CD4-positive, CD25-positive, alpha-beta regulatory T cell (primary cell): ENCODE data around the gene OR1B1. TPM values are rescaled to one million over a fixed set of nuclear protein-coding genes. Genes with fewer than 3 reads are reported as not detected.
A peak's percentile ranks its signal among the peaks of the same experiment; 100 is the strongest.
"Not testable (repeated sequence)": the region's sequence is repeated elsewhere in the genome, so short reads cannot be mapped to it uniquely, and the experiment has no call there.

ENCODE experiments used
- ATAC-seq, 2 donors: fragments of 150-1000 bp; cut with Tn5 transposase; one replicate each; pipeline ENCODE4 v1.10.0; 2021; ENCODE audit warnings: low read depth in 2 of 2, moderate number of reproducible peaks in 2 of 2, moderate library complexity in 1 of 2
- DNase-seq, 3 donors: peaks; one replicate each; pipeline versions ENCODE4 v3.0.0 to v3.0.0-alpha.2; 2012 to 2022; ENCODE audit warnings: mixed read lengths in 1 of 3
- H3K27ac ChIP-seq: one replicate; pipeline ENCODE4 v1.7.0; 2013; ENCODE audit warnings: mild to moderate bottlenecking, low read length; ENCODE audit not compliant: insufficient read depth, poor library complexity, severe bottlenecking
- H3K27me3 ChIP-seq: one replicate; pipeline ENCODE4 v1.7.0; 2013; ENCODE audit warnings: low read length; ENCODE audit not compliant: control insufficient read depth, insufficient read depth
- H3K36me3 ChIP-seq: one replicate; pipeline ENCODE4 v1.7.0; 2013; ENCODE audit warnings: mild to moderate bottlenecking, low read length, moderate library complexity; ENCODE audit not compliant: control insufficient read depth, insufficient read depth
- H3K4me1 ChIP-seq: 2 replicates; pipeline ENCODE4 v1.7.0; 2013; ENCODE audit warnings: mild to moderate bottlenecking, low read length; ENCODE audit not compliant: insufficient read depth, control insufficient read depth, poor library complexity, severe bottlenecking
- H3K4me3 ChIP-seq: one replicate; pipeline ENCODE4 v1.7.0; 2013; ENCODE audit warnings: low read depth, mild to moderate bottlenecking, low read length, moderate library complexity
- H3K9me3 ChIP-seq, 2 experiments: 1 replicate in 1 of 2; 2 replicates in 1 of 2; pipeline ENCODE4 v1.7.0; 2013; ENCODE audit warnings: low read length in 2 of 2, mild to moderate bottlenecking in 1 of 2, moderate library complexity in 1 of 2; ENCODE audit not compliant: control insufficient read depth in 2 of 2
- H3K27ac Mint-ChIP-seq, 3 donors: one replicate each; pipeline ENCODE4 v1.8.0; 2020 to 2022; ENCODE audit warnings: mild to moderate bottlenecking in 3 of 3, mixed read lengths in 3 of 3, moderate library complexity in 2 of 3
- H3K27me3 Mint-ChIP-seq: one replicate; pipeline ENCODE4 v1.8.0; 2022; ENCODE audit warnings: mild to moderate bottlenecking, mixed read lengths
- H3K36me3 Mint-ChIP-seq: one replicate; pipeline ENCODE4 v1.8.0; 2020; ENCODE audit warnings: mixed read lengths
- H3K4me1 Mint-ChIP-seq, 4 donors: one replicate each; pipeline ENCODE4 v1.8.0; 2020 to 2022; ENCODE audit warnings: mixed read lengths in 4 of 4, mild to moderate bottlenecking in 1 of 4
- H3K4me3 Mint-ChIP-seq, 4 donors: one replicate each; pipeline ENCODE4 v1.8.0; 2020 to 2022; ENCODE audit warnings: mild to moderate bottlenecking in 4 of 4, mixed read lengths in 4 of 4, moderate library complexity in 3 of 4
- H3K9me3 Mint-ChIP-seq, 7 donors: one replicate each; pipeline ENCODE4 v1.8.0; 2020 to 2022; ENCODE audit warnings: mixed read lengths in 7 of 7, mild to moderate bottlenecking in 3 of 7, moderate library complexity in 2 of 7
- polyA plus RNA-seq, 4 donors: library from polyadenylated mRNA; unstranded; fragments of 300-500 nt; fragmentation: Illumina TruSeq; gene quantifications; one replicate each; pipeline ENCODE4 v1.2.3, GENCODE V29; 2021
- total RNA-seq: library from RNA; stranded (reverse); gene quantifications from one replicate; pipeline ENCODE4 v1.2.3, GENCODE V29; 2022

OR1B1 gene
- total and polyA plus RNA-seq, 5 donors from 2014 or later: not detected

DNA sequence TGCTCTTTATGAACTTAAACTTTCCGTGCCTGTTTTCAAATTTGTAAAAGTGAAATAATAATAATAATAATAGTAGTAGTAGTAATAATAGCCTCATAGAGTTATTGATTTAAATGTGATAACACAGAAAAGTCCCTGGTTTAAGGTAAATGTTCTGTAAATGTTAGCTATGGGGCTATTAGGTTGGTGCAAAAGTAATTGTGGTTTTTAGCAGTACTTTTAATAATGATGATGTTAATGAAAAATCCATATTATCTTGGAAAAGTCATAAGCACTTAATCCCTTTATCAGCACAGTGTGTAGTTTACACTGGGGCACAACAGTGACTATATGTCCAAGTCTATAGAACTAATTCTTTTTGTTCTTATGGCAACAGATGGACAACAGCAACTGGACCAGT, 43.1 kb downstream of the OR1B1 start, which contains the start of gene OR1Q1:
Gene OR1Q1 (plus strand): TSS at position 377 of the 400 bp plus-strand sequence. CDS start 0 bp downstream, at position 377.
- Mint-ChIP-seq H3K27ac (peak within 1 kb of the TSS in 1 of 3 donors; percentile 77), H3K9me3 (peaks cover 0 to 4% (median 0%) of the 10 kb centered on the region in 7 donors), H3K36me3 (no peaks in the 10 kb centered on the region), H3K4me1 (no peaks in the 10 kb centered on the region), H3K27me3 (peaks cover 9% of the 10 kb centered on the region), H3K4me3 (no peak within 1 kb of the TSS)
- DNase-seq: no peak
- Histone ChIP-seq H3K36me3 (no peaks in the 10 kb centered on the region), H3K27ac (no peak within 1 kb of the TSS), H3K9me3 (no peaks in the 10 kb centered on the region), H3K4me1 (no peaks in the 10 kb centered on the region), H3K27me3 (peaks cover 2% of the 10 kb centered on the region), H3K4me3 (no peak within 1 kb of the TSS)
- ATAC-seq: no peak

GRCh38 chr9:122609804-122610203, 47.6 kb downstream of the OR1B1 start:
- Histone ChIP-seq H3K27ac (no peak overlapping the region), H3K36me3 (no peaks in the 10 kb centered on the region), H3K4me3 (no peak overlapping the region), H3K9me3 (no peaks in the 10 kb centered on the region), H3K4me1 (no peaks in the 10 kb centered on the region), H3K27me3 (peaks cover 2% of the 10 kb centered on the region)
- Mint-ChIP-seq H3K4me1 (no peaks in the 10 kb centered on the region), H3K36me3 (no peaks in the 10 kb centered on the region), H3K27ac (no peak overlapping the region), H3K4me3 (no peak overlapping the region), H3K9me3 (peaks cover 0 to 2% (median 0%) of the 10 kb centered on the region in 7 donors), H3K27me3 (peaks cover 9% of the 10 kb centered on the region)
- DNase-seq: no peak
- no peak for ATAC-seq

DNA sequence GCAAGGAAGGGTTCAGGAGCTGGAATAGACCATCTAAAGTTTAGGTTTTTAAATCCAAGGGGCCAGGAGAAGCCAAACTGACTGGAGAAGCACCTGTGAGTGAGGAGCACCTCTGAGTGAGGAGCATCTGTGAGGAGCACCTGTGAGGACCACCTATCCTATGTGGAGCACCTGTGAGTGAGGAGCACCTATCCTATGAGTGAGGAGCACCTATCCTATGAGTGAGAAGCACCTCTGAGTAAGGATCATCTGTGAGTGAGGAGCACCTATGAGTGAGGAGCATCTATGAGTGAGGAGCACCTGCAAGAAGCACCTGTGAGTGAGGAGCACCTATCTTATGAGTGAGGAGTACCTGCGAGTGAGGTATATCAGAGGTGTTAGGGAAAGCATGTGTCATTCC, 50.8 kb downstream of the OR1B1 start:
- Mint-ChIP-seq H3K27me3 (peaks cover 9% of the 10 kb centered on the region), H3K9me3 (peaks cover 0 to 9% (median 3%) of the 10 kb centered on the region in 7 donors), H3K27ac (no peak overlapping the region), H3K4me1 (no peaks in the 10 kb centered on the region), H3K36me3 (no peaks in the 10 kb centered on the region), H3K4me3 (no peak overlapping the region)
- ATAC-seq (no peak), DNase-seq (no peak)
- Histone ChIP-seq H3K4me3 (no peak overlapping the region), H3K36me3 (no peaks in the 10 kb centered on the region), H3K27ac (no peak overlapping the region), H3K27me3 (peaks cover 3% of the 10 kb centered on the region), H3K9me3 (peaks cover 4% of the 10 kb centered on the region in 2 experiments), H3K4me1 (no peaks in the 10 kb centered on the region)

GRCh38 chr9:122605691-122606090, 51.7 kb downstream of the OR1B1 start:
- Histone ChIP-seq H3K9me3 (peaks cover 4% of the 10 kb centered on the region in 2 experiments), H3K4me3 (no peak overlapping the region), H3K36me3 (no peaks in the 10 kb centered on the region), H3K27me3 (peaks cover 3% of the 10 kb centered on the region), H3K4me1 (no peaks in the 10 kb centered on the region), H3K27ac (no peak overlapping the region)
- Mint-ChIP-seq H3K36me3 (no peaks in the 10 kb centered on the region), H3K4me3 (no peak overlapping the region), H3K9me3 (peaks cover 0 to 9% (median 4%) of the 10 kb centered on the region in 7 donors), H3K4me1 (no peaks in the 10 kb centered on the region), H3K27me3 (peaks cover 4% of the 10 kb centered on the region), H3K27ac (no peak overlapping the region)
- DNase-seq (no peak), ATAC-seq (no peak)

DNA sequence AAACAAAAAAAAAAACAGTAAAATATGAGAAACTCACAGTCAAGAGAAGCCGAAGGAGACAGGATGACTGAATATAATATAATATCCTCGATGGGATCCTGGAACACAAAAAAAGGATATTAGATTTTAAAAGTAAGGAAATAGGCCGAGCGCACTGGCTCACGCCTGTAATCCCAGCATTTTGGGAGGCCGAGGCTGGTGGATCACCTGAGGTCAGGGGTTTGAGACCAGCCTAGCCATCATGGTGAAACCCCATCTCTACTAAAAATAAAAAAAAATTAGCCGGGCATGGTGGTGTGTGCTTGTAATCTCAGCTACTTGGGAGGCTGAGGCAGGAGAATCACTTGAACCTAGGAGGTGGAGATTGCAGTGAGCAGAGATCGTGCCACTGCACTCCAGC, 74.1 kb downstream of the OR1B1 start, which contains the start of gene OR1L8:
Gene OR1L8 (minus strand): TSS at position 101 of the 400 bp plus-strand sequence. CDS start 14,907 bp downstream, outside the sequence.
- H3K4me1 Mint-ChIP-seq, H3K27ac Mint-ChIP-seq, H3K4me1 ChIP-seq, H3K27ac ChIP-seq, H3K36me3 ChIP-seq, H3K9me3 ChIP-seq, ATAC-seq, DNase-seq, H3K27me3 ChIP-seq, H3K9me3 Mint-ChIP-seq, H3K4me3 ChIP-seq, H3K36me3 Mint-ChIP-seq: not testable (repeated sequence)
- Mint-ChIP-seq H3K4me3 (peak within 1 kb of the TSS in 1 of 4 donors; percentile 51), H3K27me3 (peaks cover 15% of the 10 kb centered on the region)

- Mint-ChIP-seq H3K4me1 (no peaks in the 10 kb centered on the region), H3K27ac (no peak overlapping the region), H3K36me3 (no peaks in the 10 kb centered on the region)
These were observed 77.1 kb downstream of the OR1B1 start for GRCh38 chr9:122580360-122580759.

DNA sequence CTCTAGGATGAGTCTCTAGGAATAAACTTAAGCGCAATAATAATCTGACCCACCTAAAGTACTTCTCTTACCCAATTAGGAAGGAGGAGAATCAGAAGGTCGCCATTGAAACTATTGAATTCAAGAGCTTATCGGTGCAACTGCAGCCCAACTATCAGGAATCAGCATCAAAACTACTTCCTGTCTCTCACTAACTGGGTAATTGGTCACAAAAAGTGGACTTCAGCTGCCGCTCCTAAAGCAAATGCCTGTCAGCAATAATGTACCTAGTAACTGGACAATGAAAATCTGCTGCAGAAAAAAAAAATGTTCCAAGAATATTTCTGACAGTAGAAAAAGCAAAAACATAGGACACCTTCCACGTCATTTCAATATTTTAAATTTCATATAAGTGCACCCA, 77.6 kb downstream of the OR1B1 start:
- no peak overlapping the region for H3K27ac ChIP-seq
- Mint-ChIP-seq H3K27me3 (peaks cover 6% of the 10 kb centered on the region), H3K36me3 (no peaks in the 10 kb centered on the region), H3K4me1 (no peaks in the 10 kb centered on the region), H3K4me3 (no peak overlapping the region), H3K27ac (no peak overlapping the region), H3K9me3 (peaks cover 0 to 5% (median 0%) of the 10 kb centered on the region in 7 donors)
- ATAC-seq (no peak), DNase-seq (no peak)
- no peaks in the 10 kb centered on the region for H3K36me3 ChIP-seq
- H3K27me3 ChIP-seq: no peaks in the 10 kb centered on the region
- no peaks in the 10 kb centered on the region for H3K4me1 ChIP-seq
- no peak overlapping the region for H3K4me3 ChIP-seq
- H3K9me3 ChIP-seq: no peaks in the 10 kb centered on the region

More at GRCh38 chr9:122580360-122580759, 77.1 kb downstream of the OR1B1 start:
- H3K27me3 Mint-ChIP-seq: peaks cover 11% of the 10 kb centered on the region
- DNase-seq: no peak
- Histone ChIP-seq H3K9me3 (no peaks in the 10 kb centered on the region), H3K27me3 (no peaks in the 10 kb centered on the region), H3K36me3 (no peaks in the 10 kb centered on the region), H3K4me3 (no peak overlapping the region), H3K4me1 (no peaks in the 10 kb centered on the region), H3K27ac (no peak overlapping the region)
- H3K4me3 Mint-ChIP-seq: no peak overlapping the region
- H3K9me3 Mint-ChIP-seq: peaks cover 0 to 5% (median 0%) of the 10 kb centered on the region in 7 donors
- ATAC-seq: no peak
